SK-N-MC (cell line): ENCODE data around the gene JPH3.

Experiments
- DNase-seq: peaks from one replicate; pipeline ENCODE4 v3.0.0-alpha.2; 2011; ENCODE audit warnings: low read depth, low spot score
- H3K27ac ChIP-seq: fragments of 200-600 bp; sonication (generic); 2 replicates; pipeline ENCODE4 v1.5.1; 2016; ENCODE audit warnings: mixed run types
- H3K36me3 ChIP-seq: fragments of 200-600 bp; sonication (generic); 2 replicates; pipeline ENCODE4 v1.6.1; 2017; ENCODE audit warnings: antibody characterized with exemption, low read length, mixed read lengths; ENCODE audit not compliant: insufficient read depth
- H3K4me3 ChIP-seq: fragments of 200-600 bp; sonication (generic); 2 replicates; pipeline ENCODE4 v1.5.1; 2016
- H3K9ac ChIP-seq: fragments of 200-600 bp; sonication (generic); 2 replicates; pipeline ENCODE4 v1.8.0; 2017; ENCODE audit warnings: mixed run types, mixed read lengths; ENCODE audit not compliant: insufficient read length
- H3K9me3 ChIP-seq: fragments of 200-600 bp; sonication (generic); 2 replicates; pipeline ENCODE4 v1.6.1; 2017; ENCODE audit warnings: low read depth, mild to moderate bottlenecking, antibody characterized with exemption, low read length, moderate library complexity, mixed read lengths
- EZH2 ChIP-seq: fragments of 200-600 bp; sonication (generic); IDR thresholded peaks from one replicate; pipeline ENCODE4 v1.6.1; 2017; ENCODE audit warnings: antibody characterized with exemption
- FOXP2 ChIP-seq: optimal IDR thresholded peaks from 2 replicates; pipeline ENCODE3; 2011; ENCODE audit warnings: mild to moderate bottlenecking, moderate library complexity; ENCODE audit not compliant: insufficient read depth; ENCODE audit errors: extremely low read length, control extremely low read depth
- POLR2AphosphoS5 ChIP-seq: IDR thresholded peaks from 2 replicates; pipeline ENCODE4 v1.6.1; 2012; ENCODE audit warnings: mild to moderate bottlenecking, low read depth, low read length, borderline replicate concordance

JPH3 gene

GRCh38 chr16:87602001-87602775 is at the start of gene JPH3:
Gene JPH3 (plus strand): TSS chr16:87602508. CDS start chr16:87603147, 639 bp downstream.
- Histone ChIP-seq H3K36me3 (no peaks in the 10 kb centered on the region), H3K4me3 (no peak within 1 kb of the TSS), H3K9me3 (no peaks in the 10 kb centered on the region), H3K27ac (no peak within 1 kb of the TSS), H3K9ac (no peak within 1 kb of the TSS)
- TF ChIP-seq POLR2AphosphoS5 (no peak), FOXP2 (no peak), EZH2 (no peak)
- no peak for DNase-seq

GRCh38 chr16:87552772-87553573 is 49.3 kb upstream of the JPH3 start:
- Histone ChIP-seq H3K4me3 (no peak overlapping the region), H3K36me3 (no peaks in the 10 kb centered on the region), H3K9me3 (no peaks in the 10 kb centered on the region), H3K9ac (no peak overlapping the region), H3K27ac (no peak overlapping the region)
- TF ChIP-seq POLR2AphosphoS5 = no peak
- no peak for TF ChIP-seq FOXP2
- TF ChIP-seq EZH2 = no peak
- no peak for DNase-seq

DNA sequence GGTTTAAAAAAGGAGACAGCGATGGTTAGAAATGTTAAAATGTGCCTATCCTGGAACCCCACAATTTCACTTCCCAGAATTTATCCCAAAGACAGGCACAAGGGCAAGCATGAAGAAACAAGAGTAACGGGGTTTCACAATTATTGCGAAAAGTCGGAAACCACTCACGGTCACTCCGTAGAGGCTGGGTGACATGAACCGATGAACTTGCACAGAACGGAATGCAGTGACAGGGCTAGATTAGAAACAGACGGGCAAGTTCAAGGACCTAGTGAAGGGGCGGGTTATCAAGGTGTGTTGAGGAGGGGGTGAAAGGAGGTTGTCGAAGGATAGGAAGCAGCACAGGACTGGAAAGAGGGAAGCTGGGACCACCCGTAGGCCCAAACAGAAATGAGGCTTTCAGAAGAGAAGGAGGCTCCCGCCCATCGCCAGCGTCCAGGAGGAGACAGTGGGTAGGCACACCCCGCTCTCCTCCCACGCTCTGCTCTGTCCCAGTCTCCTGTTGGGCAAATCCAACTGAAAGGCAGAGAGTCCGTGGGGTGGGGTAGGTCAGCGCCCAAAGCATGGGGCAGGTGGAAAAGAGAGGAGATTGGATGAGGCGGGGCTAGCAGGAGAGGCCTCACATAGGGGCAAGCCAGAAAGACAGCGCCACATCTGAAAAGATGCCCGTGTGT is 47.4 kb upstream of the JPH3 start:
- Histone ChIP-seq H3K4me3 (no peak overlapping the region), H3K9me3 (no peaks in the 10 kb centered on the region), H3K36me3 (no peaks in the 10 kb centered on the region), H3K27ac (no peak overlapping the region), H3K9ac (no peak overlapping the region)
- DNase-seq = no peak
- TF ChIP-seq EZH2 (no peak), FOXP2 (no peak), POLR2AphosphoS5 (no peak)

- Histone ChIP-seq H3K4me3 (no peak overlapping the region), H3K36me3 (no peaks in the 10 kb centered on the region), H3K9ac (no peak overlapping the region), H3K27ac (no peak overlapping the region), H3K9me3 (no peaks in the 10 kb centered on the region)
- DNase-seq = no peak
- TF ChIP-seq POLR2AphosphoS5 = no peak
- TF ChIP-seq FOXP2 = no peak
- TF ChIP-seq EZH2 = no peak
Measured at GRCh38 chr16:87555647-87556046, 46.7 kb upstream of the JPH3 start.

DNA sequence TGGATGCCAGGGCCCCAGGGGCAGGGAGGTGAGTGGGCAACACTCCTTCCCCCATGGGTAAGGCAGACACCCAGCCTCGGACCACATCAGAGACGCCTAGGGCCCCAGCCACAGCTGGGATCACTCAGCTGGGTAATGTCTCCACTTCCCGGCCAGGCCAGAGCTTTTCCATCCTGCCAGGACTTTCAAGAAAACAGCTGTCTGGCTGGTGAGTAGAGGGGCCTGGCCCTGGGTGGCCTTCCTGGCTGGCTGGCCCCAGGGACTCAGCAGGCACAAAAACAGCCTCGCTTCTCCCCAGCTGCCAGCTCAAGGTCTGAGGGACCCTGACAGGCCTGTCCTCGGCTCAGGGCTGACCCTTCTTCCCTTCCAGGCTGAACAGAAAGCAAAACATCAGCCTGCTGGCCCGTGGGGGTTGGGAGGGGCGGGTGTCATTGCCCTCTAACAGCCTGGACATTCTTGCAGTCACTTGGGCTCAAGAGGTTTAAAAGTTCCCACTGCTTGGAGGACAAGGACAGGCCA is 45.3 kb upstream of the JPH3 start:
- H3K27ac ChIP-seq = no peak overlapping the region
- TF ChIP-seq EZH2 (no peak), FOXP2 (no peak), POLR2AphosphoS5 (no peak)
- no peak overlapping the region for H3K4me3 ChIP-seq
- no peaks in the 10 kb centered on the region for H3K9me3 ChIP-seq
- no peak overlapping the region for H3K9ac ChIP-seq
- no peaks in the 10 kb centered on the region for H3K36me3 ChIP-seq
- DNase-seq = no peak

DNA sequence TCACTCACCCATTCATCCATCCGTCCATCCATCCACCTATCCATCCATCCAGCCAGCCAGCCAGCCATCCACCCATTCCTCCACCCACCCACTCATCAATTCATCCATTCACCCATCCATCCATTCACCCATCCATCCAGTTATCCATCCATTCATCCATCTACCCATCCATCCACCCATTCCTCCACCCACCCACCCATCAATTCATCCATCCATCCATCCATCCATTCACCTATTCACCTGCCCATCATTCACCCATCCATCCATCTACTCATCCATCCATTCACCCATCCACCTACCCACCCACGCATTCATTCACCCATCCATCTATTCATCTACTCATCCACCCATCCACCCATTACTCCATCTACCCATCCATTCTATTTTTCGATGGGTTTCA is 43.6 kb upstream of the JPH3 start:
- TF ChIP-seq POLR2AphosphoS5 (no peak), FOXP2 (no peak), EZH2 (no peak)
- no peak overlapping the region for H3K4me3 ChIP-seq
- H3K36me3 ChIP-seq = no peaks in the 10 kb centered on the region
- H3K9ac ChIP-seq = no peak overlapping the region
- H3K9me3 ChIP-seq = no peaks in the 10 kb centered on the region
- no peak for DNase-seq
- no peak overlapping the region for H3K27ac ChIP-seq

DNA sequence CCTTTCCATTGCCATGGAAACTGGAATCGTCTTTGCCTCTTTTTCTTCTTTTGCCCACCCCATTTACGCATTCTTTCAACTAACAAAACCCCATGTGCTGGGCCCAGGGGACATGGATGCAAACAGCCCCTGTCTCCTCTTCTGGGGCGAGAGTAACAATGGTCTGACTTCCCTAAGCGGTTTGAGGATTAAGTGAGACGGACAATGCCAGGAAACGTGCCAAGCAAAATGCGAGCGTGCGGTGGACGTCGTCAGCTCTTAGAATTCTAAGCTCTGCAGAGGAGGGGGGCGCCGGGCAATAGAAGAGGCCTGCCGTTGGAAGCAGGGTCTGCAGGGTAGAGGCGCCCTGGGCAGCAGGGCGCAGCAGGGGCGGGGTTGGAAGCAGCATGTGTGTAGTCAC is 42.4 kb upstream of the JPH3 start:
- TF ChIP-seq EZH2 (no peak), FOXP2 (no peak), POLR2AphosphoS5 (no peak)
- no peak overlapping the region for H3K4me3 ChIP-seq
- H3K27ac ChIP-seq = no peak overlapping the region
- no peak for DNase-seq
- no peak overlapping the region for H3K9ac ChIP-seq
- no peaks in the 10 kb centered on the region for H3K9me3 ChIP-seq
- H3K36me3 ChIP-seq = no peaks in the 10 kb centered on the region

- H3K36me3 ChIP-seq = no peaks in the 10 kb centered on the region
- no peak overlapping the region for H3K9ac ChIP-seq
- no peak overlapping the region for H3K27ac ChIP-seq
- no peak for DNase-seq
- no peaks in the 10 kb centered on the region for H3K9me3 ChIP-seq
- H3K4me3 ChIP-seq = no peak overlapping the region
- TF ChIP-seq FOXP2 (no peak), EZH2 (no peak), POLR2AphosphoS5 (no peak)
Measured at GRCh38 chr16:87560428-87561199, 41.7 kb upstream of the JPH3 start.
